AG10803 (cell line): Measurements from ENCODE around the gene TCTN1.

Experiments used
- DNase-seq: peaks from one replicate; pipeline ENCODE4 v3.0.0; 2010; ENCODE audit warnings: low read depth
- H3K4me3 ChIP-seq: 2 replicates; pipeline ENCODE4 v1.5.1; 2011; ENCODE audit warnings: mild to moderate bottlenecking, low read length, control low read depth
- CTCF ChIP-seq: conservative IDR thresholded peaks from 2 replicates; pipeline ENCODE4 v1.5.1; 2011; ENCODE audit warnings: mild to moderate bottlenecking, low read length, control low read depth, inconsistent platforms

TCTN1 gene

GRCh38 chr12:110694330-110694901, 80.5 kb downstream of the TCTN1 start:
- no peak for DNase-seq
- H3K4me3 ChIP-seq = no peak overlapping the region
- no peak for TF ChIP-seq CTCF

GRCh38 chr12:110696283-110696682, 82.4 kb downstream of the TCTN1 start:
- TF ChIP-seq CTCF = no peak
- no peak overlapping the region for H3K4me3 ChIP-seq
- DNase-seq = no peak

- DNase-seq = no peak
- no peak for TF ChIP-seq CTCF
- H3K4me3 ChIP-seq = no peak overlapping the region
Measured at GRCh38 chr12:110697236-110697635, 83.3 kb downstream of the TCTN1 start.

GRCh38 chr12:110698171-110698902, 84.4 kb downstream of the TCTN1 start:
- peak; percentile 53 for DNase-seq
- peak; percentile 60 for TF ChIP-seq CTCF
- no peak overlapping the region for H3K4me3 ChIP-seq
